H1 (cell line): Measurements from ENCODE around the gene SERPINA6. TPM values are rescaled to one million over a fixed set of nuclear protein-coding genes. Genes with fewer than 3 reads are reported as not detected.

ENCODE experiments used
- CTCF ChIA-PET: fragments of 300-600 bp; sonication (Branson Sonifier 250); formaldehyde crosslinking; loops from one replicate; lab custom pipeline; 2021; ENCODE audit not compliant: partially characterized antibody; lab: Charles Lee
- POLR2A ChIA-PET: fragments of 300-600 bp; sonication (Branson Sonifier 250); formaldehyde crosslinking; loops from one replicate; lab custom pipeline; 2021; ENCODE audit warnings: inconsistent platforms; ENCODE audit not compliant: partially characterized antibody; lab: Charles Lee
- DNase-seq, 2 experiments: peaks; one replicate each; pipeline versions ENCODE4 v3.0.0 to v3.0.0-alpha.2; 2010 to 2022; ENCODE audit warnings: low spot score in 2 of 2, low read depth in 1 of 2, mixed read lengths in 1 of 2
- FAIRE-seq: peaks from 2 replicates; lab custom pipeline; 2011; peaks lifted over from hg19 to GRCh38; lab: Jason Lieb, UNC
- H2AFZ ChIP-seq: 2 replicates; pipeline ENCODE4 v1.8.1; 2012; ENCODE audit warnings: low read length, inconsistent platforms
- H2AK5ac ChIP-seq: 2 replicates; pipeline ENCODE4 v1.6.1; 2013; ENCODE audit warnings: low read depth, low read length
- H2BK120ac ChIP-seq: replicated peaks from 2 replicates; pipeline ENCODE3; 2013; ENCODE audit warnings: low read depth, low read length, inconsistent platforms
- H2BK12ac ChIP-seq: 2 replicates; pipeline ENCODE4 v1.6.1; 2013; ENCODE audit warnings: low read depth, low read length
- H2BK15ac ChIP-seq: 2 replicates; pipeline ENCODE4 v1.6.1; 2013; ENCODE audit warnings: low read length
- H2BK20ac ChIP-seq: 2 replicates; pipeline ENCODE4 v1.6.1; 2013; ENCODE audit warnings: low read length
- H2BK5ac ChIP-seq: 2 replicates; pipeline ENCODE4 v1.6.1; 2013; ENCODE audit warnings: low read depth, low read length
- H3K14ac ChIP-seq: 2 replicates; pipeline ENCODE4 v1.6.1; 2013; ENCODE audit warnings: inconsistent platforms; ENCODE audit not compliant: insufficient read length
- H3K18ac ChIP-seq: 2 replicates; pipeline ENCODE4 v1.6.1; 2013; ENCODE audit warnings: low read length; ENCODE audit errors: extremely low read depth
- H3K23ac ChIP-seq: 2 replicates; pipeline ENCODE4 v1.6.1; 2013; ENCODE audit warnings: inconsistent platforms; ENCODE audit not compliant: insufficient read length
- H3K23me2 ChIP-seq: 2 replicates; pipeline ENCODE4 v1.6.1; 2013; ENCODE audit warnings: low read depth, low read length
- H3K27ac ChIP-seq: 2 replicates; pipeline ENCODE4 v1.6.1; 2011; ENCODE audit warnings: low read depth, low read length, inconsistent platforms
- H3K27me3 ChIP-seq, 4 experiments: replicated peaks in 1 of 4; 1 replicate in 1 of 4; 2 replicates in 3 of 4; pipeline versions ENCODE4 v1.6.1 to v1.8.1; 2011 to 2013; ENCODE audit warnings: low read length in 3 of 4, mild to moderate bottlenecking in 3 of 4, inconsistent platforms in 2 of 4, mixed read lengths in 2 of 4, moderate library complexity in 1 of 4; ENCODE audit not compliant: control insufficient read depth in 3 of 4, insufficient read depth in 3 of 4; ENCODE audit errors: extremely low read depth in 1 of 4
- H3K36me3 ChIP-seq, 4 experiments: 2 replicates each; pipeline versions ENCODE4 v1.6.1 to v1.8.1; 2011 to 2013; ENCODE audit warnings: mild to moderate bottlenecking in 4 of 4, low read length in 3 of 4, moderate library complexity in 2 of 4, control low read depth in 1 of 4, inconsistent platforms in 1 of 4; ENCODE audit not compliant: insufficient read depth in 4 of 4, control insufficient read depth in 2 of 4
- H3K4ac ChIP-seq: replicated peaks from 2 replicates; pipeline ENCODE3; 2013; ENCODE audit warnings: low read length, low read depth, mixed read lengths, inconsistent platforms; ENCODE audit not compliant: insufficient read length
- H3K4me1 ChIP-seq, 4 experiments: replicated peaks in 1 of 4; 1 replicate in 1 of 4; 2 replicates in 3 of 4; pipeline versions ENCODE4 v1.6.1 to v1.8.1; 2011 to 2013; ENCODE audit warnings: low read length in 3 of 4, inconsistent platforms in 2 of 4, mixed read lengths in 1 of 4; ENCODE audit not compliant: insufficient read depth in 4 of 4, control insufficient read depth in 3 of 4
- H3K4me2 ChIP-seq, 2 experiments: 2 replicates each; pipeline versions ENCODE4 v1.6.1 to v1.8.1; 2011 to 2013; ENCODE audit warnings: low read depth in 2 of 2, low read length in 2 of 2, control low read depth in 1 of 2, inconsistent platforms in 1 of 2, mild to moderate bottlenecking in 1 of 2; ENCODE audit not compliant: insufficient read depth in 1 of 2
- H3K4me3 ChIP-seq, 4 experiments: fragments of 200-600, 300-600 bp in 1 of 4; sonication (generic), shearing (Covaris generic), sonication (Bioruptor Twin) in 1 of 4; 2 replicates each; pipeline versions ENCODE4 v1.5.1 to v1.8.1; 2011 to 2016; ENCODE audit warnings: low read length in 4 of 4, low read depth in 3 of 4, control low read depth in 2 of 4, inconsistent platforms in 2 of 4, mild to moderate bottlenecking in 2 of 4, mixed read lengths in 1 of 4, moderate library complexity in 1 of 4; ENCODE audit not compliant: insufficient read depth in 2 of 4; ENCODE audit errors: extremely low read depth in 1 of 4
- H3K56ac ChIP-seq: replicated peaks from 2 replicates; pipeline ENCODE3; 2013; ENCODE audit warnings: low read depth, mild to moderate bottlenecking, mixed read lengths, low read length, inconsistent platforms; ENCODE audit not compliant: insufficient read length
- H3K79me1 ChIP-seq: 2 replicates; pipeline ENCODE4 v1.6.1; 2013; ENCODE audit warnings: low read depth, low read length, control low read depth
- H3K79me2 ChIP-seq, 2 experiments: 2 replicates each; pipeline versions ENCODE4 v1.6.1 to v1.8.1; 2012 to 2013; ENCODE audit warnings: low read length in 2 of 2, mild to moderate bottlenecking in 2 of 2, inconsistent platforms in 1 of 2; ENCODE audit not compliant: insufficient read depth in 2 of 2, control insufficient read depth in 1 of 2
- H3K9ac ChIP-seq, 4 experiments: replicated peaks in 1 of 4; 1 replicate in 1 of 4; 2 replicates in 3 of 4; pipeline versions ENCODE4 v1.6.1 to v1.8.1; 2011 to 2013; ENCODE audit warnings: low read depth in 3 of 4, low read length in 3 of 4, control low read depth in 2 of 4, mild to moderate bottlenecking in 2 of 4, moderate library complexity in 2 of 4, inconsistent platforms in 1 of 4; ENCODE audit errors: extremely low read depth in 1 of 4
- H3K9me3 ChIP-seq, 2 experiments: 2 replicates each; pipeline versions ENCODE4 v1.6.1 to v1.8.1; 2012 to 2013; ENCODE audit warnings: mild to moderate bottlenecking in 2 of 2, moderate library complexity in 2 of 2, control low read depth in 1 of 2, inconsistent platforms in 1 of 2, low read depth in 1 of 2, low read length in 1 of 2, mixed read lengths in 1 of 2; ENCODE audit not compliant: insufficient read depth in 2 of 2
- H4K20me1 ChIP-seq, 2 experiments: replicated peaks in 1 of 2; 2 replicates each; pipeline versions ENCODE3 to v1.8.1; 2011 to 2013; ENCODE audit warnings: inconsistent platforms in 2 of 2, low read length in 2 of 2, mild to moderate bottlenecking in 1 of 2; ENCODE audit not compliant: insufficient read depth in 2 of 2, control insufficient read depth in 1 of 2
- H4K5ac ChIP-seq: 2 replicates; pipeline ENCODE4 v1.6.1; 2013; ENCODE audit warnings: low read length, low read depth, mixed read lengths, inconsistent platforms; ENCODE audit not compliant: insufficient read length
- H4K8ac ChIP-seq: 2 replicates; pipeline ENCODE4 v1.8.0; 2013; ENCODE audit warnings: mild to moderate bottlenecking, moderate library complexity, low read length, inconsistent platforms; ENCODE audit not compliant: insufficient read depth; ENCODE audit errors: extremely low read depth
- H4K91ac ChIP-seq: replicated peaks from 2 replicates; pipeline ENCODE3; 2013; ENCODE audit warnings: low read length, mixed read lengths, inconsistent platforms; ENCODE audit not compliant: insufficient read length
- GTF2F1 ChIP-seq: IDR thresholded peaks from 2 replicates; pipeline ENCODE4 v1.6.1; 2012; ENCODE audit warnings: low read depth, low read length, improper control_type of control experiment, borderline replicate concordance
- JUN ChIP-seq: IDR thresholded peaks from 2 replicates; pipeline ENCODE4 v1.6.1; 2011; ENCODE audit warnings: low read depth, mild to moderate bottlenecking, improper control_type of control experiment, low read length
- KDM4A ChIP-seq: IDR thresholded peaks from one replicate; pipeline ENCODE4 v1.7.1; 2012; ENCODE audit warnings: low read depth, mild to moderate bottlenecking, moderate library complexity, low read length, inconsistent platforms; ENCODE audit not compliant: severe bottlenecking
- POLR2A ChIP-seq, 2 experiments: IDR thresholded peaks; 1 replicate in 1 of 2; 2 replicates in 1 of 2; pipeline ENCODE4 v1.6.1; 2011; ENCODE audit warnings: low read depth in 2 of 2, low read length in 2 of 2, mild to moderate bottlenecking in 2 of 2; ENCODE audit errors: control extremely low read depth in 1 of 2
- WGBS, 2 experiments: shearing (Covaris generic) in 1 of 2; methylation state at CpG; one replicate each; pipeline versions ENCODE4 v1.1.6 to v1.1.7; 2013 to 2015; ENCODE audit warnings: low lambda C conversion rate in 2 of 2, mixed read lengths in 2 of 2, inconsistent platforms in 1 of 2, low coverage in 1 of 2, missing lambda C conversion rate in 1 of 2; ENCODE audit not compliant: insufficient replicate concordance in 2 of 2, insufficient coverage in 1 of 2, insufficient read length in 1 of 2; ENCODE audit errors: extremely low coverage in 1 of 2, missing lambda C conversion rate in 1 of 2; 5-methylcytosine and 5-hydroxymethylcytosine counted together
- polyA plus RNA-seq, 7 experiments: library from polyadenylated mRNA; depleted of rRNA in 3 of 7; stranded (reverse) in 5 of 7; unstranded in 2 of 7; fragments of >200 nt in 5 of 7; fragments of 200-250 nt in 2 of 7; gene quantifications; 1 replicate in 5 of 7; 2 replicates in 1 of 7; 4 replicates in 1 of 7; pipeline versions ENCODE4 v1.2.1 to v1.2.3, GENCODE V29; 2011 to 2013; ENCODE audit warnings: missing spikeins in 2 of 7, mixed read lengths in 2 of 7
- total RNA-seq: library from RNA; stranded (reverse); fragmentation: NEBNext Ultra II Directional; extraction: Animal tissue kit (Norgen Biotek cat#: 25700); gene quantifications from 2 replicates; pipeline ENCODE4 v1.2.1, GENCODE V29; 2021

SERPINA6 gene
- total and polyA plus RNA-seq, 2 of the 8 experiments (the other 6 are each of a cell fraction or from before 2014, with no cell fraction given), result not detected

DNA sequence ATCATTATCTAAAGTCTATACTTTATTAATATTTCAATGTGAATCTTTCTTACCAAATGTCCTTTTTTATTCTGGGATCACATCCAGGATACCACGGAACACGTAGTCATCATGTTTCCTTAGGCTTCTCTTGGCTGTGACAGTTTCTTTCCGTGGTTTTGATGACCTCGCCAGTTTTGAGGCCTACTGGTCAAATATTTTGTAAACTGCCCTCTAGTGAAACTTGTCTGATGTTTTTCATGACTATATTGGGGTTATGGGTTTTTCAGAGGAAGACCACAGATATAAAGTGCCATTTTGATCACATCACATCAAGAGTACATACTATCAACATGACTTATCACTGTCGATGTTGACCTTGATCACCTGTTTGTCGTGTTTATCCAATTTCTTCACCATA, 14.1 kb upstream of the SERPINA6 start:
- no peak for DNase-seq
- H2BK120ac ChIP-seq, result no peak overlapping the region
- H3K9ac ChIP-seq, result no peak overlapping the region
- H2AFZ ChIP-seq, result no peak overlapping the region
- WGBS, 2 experiments, result 98% methylated on average over 6 of the region's 6 CpGs; no CpG with 5 or more reads in 1 of the 2 experiments
- no peak overlapping the region for H2AK5ac ChIP-seq
- ChIA-PET POLR2A (no interaction called here), CTCF (no interaction called here)
- no peak overlapping the region for H3K23ac ChIP-seq
- H3K79me2 ChIP-seq, result no peaks in the 10 kb centered on the region
- no peaks in the 10 kb centered on the region for H3K36me3 ChIP-seq
- H2BK12ac ChIP-seq, result no peak overlapping the region
- FAIRE-seq, result no peak
- no peak overlapping the region for H4K91ac ChIP-seq
- no peak overlapping the region for H2BK20ac ChIP-seq
- H3K4ac ChIP-seq, result no peak overlapping the region
- H4K20me1 ChIP-seq, result no peaks in the 10 kb centered on the region
- H3K79me1 ChIP-seq, result no peaks in the 10 kb centered on the region
- no peak overlapping the region for H3K4me2 ChIP-seq
- H2BK15ac ChIP-seq, result no peak overlapping the region
- no peak overlapping the region for H3K14ac ChIP-seq
- H3K56ac ChIP-seq, result no peak overlapping the region
- no peak overlapping the region for H4K5ac ChIP-seq
- H3K27ac ChIP-seq, result no peak overlapping the region
- no peaks in the 10 kb centered on the region for H3K4me1 ChIP-seq
- H3K23me2 ChIP-seq, result no peaks in the 10 kb centered on the region
- H3K18ac ChIP-seq, result no peak overlapping the region
- no peak overlapping the region for H3K4me3 ChIP-seq
- H4K8ac ChIP-seq, result no peak overlapping the region
- H3K27me3 ChIP-seq, result no peaks in the 10 kb centered on the region
- H3K9me3 ChIP-seq, result peaks cover 0 to 2% of the 10 kb centered on the region in 2 experiments; a peak in 1 of 4 replicates
- no peak overlapping the region for H2BK5ac ChIP-seq
- TF ChIP-seq POLR2A (IDR thresholded peaks at IDR 0.05; ENCODE audit: control extremely low read depth in 1 of 2, low read depth in 2 of 2, low read length in 2 of 2) (no peak), GTF2F1 (no peak), KDM4A (no peak), JUN (no peak)
